CD4-positive, alpha-beta memory T cell (primary cell): ENCODE data around the gene TMEM134. TPM values are rescaled to one million over a fixed set of nuclear protein-coding genes. Genes with fewer than 3 reads are reported as not detected.
A peak's percentile ranks its signal among the peaks of the same experiment; 100 is the strongest.

ENCODE experiments used
- CTCF ChIA-PET: fragments of 350-600 bp; sonication (Branson Sonifier 250); formaldehyde crosslinking; loops from one replicate; lab custom pipeline; 2021; ENCODE audit warnings: inconsistent platforms; ENCODE audit not compliant: partially characterized antibody; lab: Charles Lee
- POLR2A ChIA-PET: fragments of 350-600 bp; sonication (Branson Sonifier 250); formaldehyde crosslinking; loops from one replicate; lab custom pipeline; 2021; ENCODE audit not compliant: partially characterized antibody; lab: Charles Lee
- DNase-seq, 5 donors: peaks; one replicate each; pipeline versions ENCODE4 v3.0.0 to v3.0.0-alpha.2; 2020 to 2022; ENCODE audit warnings: mixed read lengths in 1 of 5
- H3K27ac ChIP-seq: one replicate; pipeline ENCODE4 v1.7.0; 2013; ENCODE audit warnings: low read depth, low read length
- H3K27me3 ChIP-seq: 2 replicates; pipeline ENCODE4 v1.7.0; 2013; ENCODE audit warnings: mild to moderate bottlenecking, low read length, moderate library complexity; ENCODE audit not compliant: insufficient read depth
- H3K36me3 ChIP-seq: 2 replicates; pipeline ENCODE4 v1.7.0; 2013; ENCODE audit warnings: mild to moderate bottlenecking, low read length, moderate library complexity; ENCODE audit not compliant: insufficient read depth
- H3K4me1 ChIP-seq: 2 replicates; pipeline ENCODE4 v1.7.0; 2013; ENCODE audit warnings: mild to moderate bottlenecking, low read length, moderate library complexity; ENCODE audit not compliant: insufficient read depth
- H3K4me3 ChIP-seq, 2 donors: one replicate each; pipeline ENCODE4 v1.7.0; 2013; ENCODE audit warnings: low read length in 2 of 2, mild to moderate bottlenecking in 1 of 2
- H3K9me3 ChIP-seq, 2 donors: one replicate each; pipeline ENCODE4 v1.7.0; 2013; ENCODE audit warnings: low read length in 2 of 2, control low read depth in 1 of 2; ENCODE audit not compliant: control insufficient read depth in 1 of 2
- H3K27ac Mint-ChIP-seq, 7 donors: one replicate each; pipeline ENCODE4 v1.8.0; 2020 to 2021; ENCODE audit warnings: mixed read lengths in 7 of 7, mild to moderate bottlenecking in 6 of 7, inconsistent platforms in 3 of 7, moderate library complexity in 3 of 7
- H3K27me3 Mint-ChIP-seq, 2 donors: one replicate each; pipeline ENCODE4 v1.8.0; 2020 to 2021; ENCODE audit warnings: mixed read lengths in 2 of 2
- H3K36me3 Mint-ChIP-seq, 2 donors: one replicate each; pipeline ENCODE4 v1.8.0; 2020 to 2021; ENCODE audit warnings: mixed read lengths in 2 of 2, inconsistent platforms in 1 of 2, mild to moderate bottlenecking in 1 of 2
- H3K4me1 Mint-ChIP-seq, 4 donors: one replicate each; pipeline ENCODE4 v1.8.0; 2020 to 2021; ENCODE audit warnings: mixed read lengths in 4 of 4, mild to moderate bottlenecking in 1 of 4
- H3K4me3 Mint-ChIP-seq, 8 donors: one replicate each; pipeline ENCODE4 v1.8.0; 2020 to 2021; ENCODE audit warnings: mixed read lengths in 8 of 8, mild to moderate bottlenecking in 7 of 8, moderate library complexity in 6 of 8, inconsistent platforms in 3 of 8
- H3K9me3 Mint-ChIP-seq, 8 donors: one replicate each; pipeline ENCODE4 v1.8.0; 2020 to 2021; ENCODE audit warnings: mixed read lengths in 8 of 8, mild to moderate bottlenecking in 5 of 8, inconsistent platforms in 3 of 8, moderate library complexity in 1 of 8
- intact Hi-C: fragments of 100-400 bp; cut with micrococcal nuclease; formaldehyde crosslinking; loops from one replicate; pipeline ENCODE4 v1.15.1; 2023
- microRNA-seq: library from miRNA; unstranded; fragments of <30 nt; microRNA quantifications from one replicate; pipeline ENCODE4 v1.2.0, GENCODE V29; 2021; ENCODE audit warnings: borderline replicate concordance, borderline number of aligned reads, borderline microRNAs expressed, mixed read lengths
- polyA plus RNA-seq, 2 donors: library from polyadenylated mRNA; unstranded; fragments of 300-500 nt; fragmentation: Illumina TruSeq; gene quantifications; one replicate each; pipeline ENCODE4 v1.2.3, GENCODE V29; 2021
- total RNA-seq, 2 experiments: library from RNA; stranded (reverse); gene quantifications; one replicate each; pipeline ENCODE4 v1.2.3, GENCODE V29; 2021

Gene TMEM134
- total and polyA plus RNA-seq, 4 experiments from 2014 or later = 90.1 to 162 (median 126) TPM

- Histone ChIP-seq H3K9me3 (no peaks in the 10 kb centered on the region), H3K4me1 (peaks cover 91% of the 10 kb centered on the region), H3K27ac (peak within 1 kb of the TSS; percentile 53), H3K4me3 (peak within 1 kb of the TSS in 1 of 2 donors; percentile 15), H3K27me3 (no peaks in the 10 kb centered on the region), H3K36me3 (no peaks in the 10 kb centered on the region)
- Mint-ChIP-seq H3K4me3 (peak within 1 kb of the TSS; percentile 82 to 98 (median 87)), H3K4me1 (peaks cover 39 to 84% (median 66%) of the 10 kb centered on the region in 4 donors), H3K27me3 (no peaks in the 10 kb centered on the region), H3K9me3 (peaks cover 0 to 2% (median 0%) of the 10 kb centered on the region in 8 donors), H3K36me3 (no peaks in the 10 kb centered on the region), H3K27ac (peak within 1 kb of the TSS; percentile 92 to 98 (median 97))
- ChIA-PET CTCF (interaction anchor here (0.6 to 6.4 kb wide), 5 partner anchors 12 to 53 kb away, joined by 3 to 63 read pairs (median 5); partner anchors contain the start of genes PPP1CA, PTPRCAP, TBC1D10C and TMEM134), POLR2A (interaction anchor here (1.2 to 31.8 kb wide), 7 partner anchors 16 to 53 kb away, joined by 3 to 2262 read pairs (median 13); partner anchors contain the start of genes CORO1B, PPP1CA, PTPRCAP and RAD9A)
- no peak for DNase-seq
- intact Hi-C loops = loop anchor here (2.0 kb wide), 1 partner anchor 53 kb away; the partner anchor contains the start of gene TMEM134
Measured at GRCh38 chr11:67415501-67416304, 53.3 kb downstream of the TMEM134 start, which contains the start of gene CARNS1. TSS of gene CARNS1 (plus strand) at chr11:67415678. CDS start at chr11:67416200, 522 bp downstream.

GRCh38 chr11:67413266-67413849 is 55.7 kb downstream of the TMEM134 start:
- ChIA-PET POLR2A (interaction anchor here (0.6 to 31.8 kb wide), 11 partner anchors 7 to 471 kb away, joined by 3 to 2262 read pairs (median 6); partner anchors contain the start of genes AIP, CORO1B, PPP1CA and PTPRCAP), CTCF (interaction anchor here (0.8 to 4.4 kb wide), 5 partner anchors 11 to 55 kb away, joined by 3 to 34 read pairs (median 5); partner anchors contain the start of genes PPP1CA, PTPRCAP and TBC1D10C)
- no peaks in the 10 kb centered on the region for H3K9me3 ChIP-seq
- intact Hi-C loops = no loop called here
- H3K36me3 ChIP-seq = peaks cover 5% of the 10 kb centered on the region
- peaks cover 0 to 2% (median 0%) of the 10 kb centered on the region in 8 donors for H3K9me3 Mint-ChIP-seq
- H3K4me1 Mint-ChIP-seq = peaks cover 48 to 86% (median 71%) of the 10 kb centered on the region in 4 donors
- H3K27me3 Mint-ChIP-seq = no peaks in the 10 kb centered on the region
- no peak overlapping the region for H3K4me3 ChIP-seq
- no peak for DNase-seq
- H3K27ac Mint-ChIP-seq = peak overlapping the region in 6 of 7 donors; percentile 19 to 77 (median 43)
- H3K4me1 ChIP-seq = peaks cover 93% of the 10 kb centered on the region
- peaks cover 3% of the 10 kb centered on the region in 2 donors for H3K36me3 Mint-ChIP-seq
- H3K4me3 Mint-ChIP-seq = peak overlapping the region in 4 of 8 donors; percentile 2 to 62 (median 52)
- H3K27ac ChIP-seq = no peak overlapping the region
- H3K27me3 ChIP-seq = no peaks in the 10 kb centered on the region

- intact Hi-C loops = no loop called here
- Histone ChIP-seq H3K27ac (no peak overlapping the region), H3K9me3 (no peaks in the 10 kb centered on the region), H3K36me3 (peaks cover 5% of the 10 kb centered on the region), H3K4me1 (peaks cover 93% of the 10 kb centered on the region), H3K27me3 (no peaks in the 10 kb centered on the region), H3K4me3 (no peak overlapping the region)
- Mint-ChIP-seq H3K27me3 (no peaks in the 10 kb centered on the region), H3K4me3 (peak overlapping the region in 3 of 8 donors; percentile 20 to 61 (median 35)), H3K9me3 (peaks cover 0 to 2% (median 0%) of the 10 kb centered on the region in 8 donors), H3K27ac (peak overlapping the region in 4 of 7 donors; percentile 8 to 82 (median 52)), H3K36me3 (peaks cover 3 to 4% of the 10 kb centered on the region in 2 donors), H3K4me1 (peaks cover 49 to 86% (median 72%) of the 10 kb centered on the region in 4 donors)
- POLR2A ChIA-PET = interaction anchor here (0.9 to 31.8 kb wide), 11 partner anchors 8 to 472 kb away, joined by 3 to 2262 read pairs (median 6); partner anchors contain the start of genes AIP, CORO1B, POLD4 and PPP1CA
- CTCF ChIA-PET = interaction anchor here (0.8 to 4.4 kb wide), 5 partner anchors 10 to 61 kb away, joined by 3 to 34 read pairs (median 5); partner anchors contain the start of genes PPP1CA, PTPRCAP and TBC1D10C
- DNase-seq = no peak
Measured at GRCh38 chr11:67412495-67413179, 56.4 kb downstream of the TMEM134 start.

- H3K27me3 ChIP-seq = no peaks in the 10 kb centered on the region
- peaks cover 8% of the 10 kb centered on the region for H3K36me3 ChIP-seq
- peaks cover 93% of the 10 kb centered on the region for H3K4me1 ChIP-seq
- no peaks in the 10 kb centered on the region for H3K27me3 Mint-ChIP-seq
- H3K4me1 Mint-ChIP-seq = peaks cover 50 to 88% (median 73%) of the 10 kb centered on the region in 4 donors
- H3K9me3 ChIP-seq = no peaks in the 10 kb centered on the region
- peak overlapping the region in 4 of 7 donors; percentile 17 to 98 (median 66) for H3K27ac Mint-ChIP-seq
- H3K27ac ChIP-seq = no peak overlapping the region
- peaks cover 8 to 10% of the 10 kb centered on the region in 2 donors for H3K36me3 Mint-ChIP-seq
- H3K4me3 ChIP-seq = no peak overlapping the region
- ChIA-PET POLR2A (interaction anchor here (0.8 to 31.8 kb wide), 12 partner anchors 9 to 123 kb away, joined by 3 to 2262 read pairs (median 5); partner anchors contain the start of genes AIP, ANKRD13D, CORO1B and POLD4), CTCF (interaction anchor here (1.2 to 4.4 kb wide), 2 partner anchors 9 to 60 kb away, joined by 3 to 34 read pairs; partner anchors contain the start of genes PPP1CA and TBC1D10C)
- intact Hi-C loops = no loop called here
- peaks cover 0 to 2% (median 0%) of the 10 kb centered on the region in 8 donors for H3K9me3 Mint-ChIP-seq
- DNase-seq = no peak
- peak overlapping the region in 5 of 8 donors; percentile 17 to 54 (median 43) for H3K4me3 Mint-ChIP-seq
Measured at GRCh38 chr11:67411785-67412152, 57.3 kb downstream of the TMEM134 start.

Small RNA genes within 50 kb of the gene (microRNA-seq; reads per million reads assigned to microRNA genes)
- gene MIR6752 = 0.72 reads per million

Other genes starting within 250 kb of the TMEM134 start
- gene GRK2, start 202.8 kb downstream of the TMEM134 start, total RNA-seq = 100 to 1,000 TPM; 299 to 310 TPM
- 10 to 100 TPM; 12.8 to 63.7 TPM for gene GRK2, start 202.8 kb downstream of the TMEM134 start, polyA plus RNA-seq
- gene ANKRD13D, start 179.9 kb downstream of the TMEM134 start, total RNA-seq = 100 to 1,000 TPM; 244 to 247 TPM
- 10 to 100 TPM; 12.0 to 31.3 TPM for gene ANKRD13D, start 179.9 kb downstream of the TMEM134 start, polyA plus RNA-seq
- gene SSH3, start 165.7 kb downstream of the TMEM134 start, total RNA-seq = 10 to 100 TPM; 22.5 to 26.3 TPM
- gene SSH3, start 165.7 kb downstream of the TMEM134 start, polyA plus RNA-seq = 1 to 10 TPM in 1 of 2 donors, under 1 TPM in 1; 0.79 to 6.5 TPM
- gene POLD4, start 115.7 kb downstream of the TMEM134 start, total RNA-seq = 10 to 100 TPM; 87.9 to 91.3 TPM
- 10 to 100 TPM; 93.6 to 96.2 TPM for gene POLD4, start 115.7 kb downstream of the TMEM134 start, polyA plus RNA-seq
- 1 to 10 TPM; 5.4 to 6.4 TPM for gene CLCF1, start 95.7 kb downstream of the TMEM134 start, total RNA-seq
- 1 to 10 TPM in 1 of 2 donors, under 1 TPM in 1; 0.45 to 4.4 TPM for gene CLCF1, start 95.7 kb downstream of the TMEM134 start, polyA plus RNA-seq
- gene RAD9A, start 77.3 kb downstream of the TMEM134 start, total RNA-seq = 10 to 100 TPM; 51.8 to 55.9 TPM
- gene RAD9A, start 77.3 kb downstream of the TMEM134 start, polyA plus RNA-seq = 1 to 10 TPM; 6.7 to 8.3 TPM
- gene PPP1CA, start 67.4 kb downstream of the TMEM134 start, total RNA-seq = 100 to 1,000 TPM; 159 to 161 TPM
- 100 to 1,000 TPM; 474 to 774 TPM for gene PPP1CA, start 67.4 kb downstream of the TMEM134 start, polyA plus RNA-seq
- 100 to 1,000 TPM; 371 to 382 TPM for gene TBC1D10C, start 65.2 kb downstream of the TMEM134 start, total RNA-seq
- 100 to 1,000 TPM; 316 to 331 TPM for gene TBC1D10C, start 65.2 kb downstream of the TMEM134 start, polyA plus RNA-seq
- gene CARNS1, start 53.6 kb downstream of the TMEM134 start, total RNA-seq = 1 to 10 TPM; 2.3 to 3.3 TPM
- gene CARNS1, start 53.6 kb downstream of the TMEM134 start, polyA plus RNA-seq = under 1 TPM; 0.45 to 0.81 TPM
- gene RPS6KB2, start 40.8 kb downstream of the TMEM134 start, total RNA-seq = 10 to 100 TPM; 78.1 to 79.9 TPM
- gene RPS6KB2, start 40.8 kb downstream of the TMEM134 start, polyA plus RNA-seq = 10 to 100 TPM; 55.2 to 58.3 TPM
- 100 to 1,000 TPM; 208 to 228 TPM for gene PTPRCAP, start 31.6 kb downstream of the TMEM134 start, total RNA-seq
- 100 to 1,000 TPM; 613 TPM for gene PTPRCAP, start 31.6 kb downstream of the TMEM134 start, polyA plus RNA-seq
- 10 to 100 TPM; 22.7 to 23.2 TPM for gene CORO1B, start 25.8 kb downstream of the TMEM134 start, total RNA-seq
- gene CORO1B, start 25.8 kb downstream of the TMEM134 start, polyA plus RNA-seq = 10 to 100 TPM; 79.1 to 92.2 TPM
- gene GPR152, start 16.5 kb downstream of the TMEM134 start, total RNA-seq = not detected
- gene GPR152, start 16.5 kb downstream of the TMEM134 start, polyA plus RNA-seq = 1 to 10 TPM in 1 of 2 donors, under 1 TPM in 1; 0.35 to 1.7 TPM
- gene CABP4, start 13.9 kb downstream of the TMEM134 start, total RNA-seq = 1 to 10 TPM; 1.4 to 2.3 TPM
- under 1 TPM; 0.27 to 0.84 TPM for gene CABP4, start 13.9 kb downstream of the TMEM134 start, polyA plus RNA-seq
- 100 to 1,000 TPM; 131 to 132 TPM for gene AIP, start 13.8 kb upstream of the TMEM134 start, total RNA-seq
- 100 to 1,000 TPM; 152 to 185 TPM for gene AIP, start 13.8 kb upstream of the TMEM134 start, polyA plus RNA-seq
- gene PITPNM1, start 36.1 kb upstream of the TMEM134 start, total RNA-seq = 100 to 1,000 TPM; 137 to 143 TPM
- gene PITPNM1, start 36.1 kb upstream of the TMEM134 start, polyA plus RNA-seq = 10 to 100 TPM; 15.0 to 43.6 TPM
- 10 to 100 TPM; 85.8 to 86.0 TPM for gene CDK2AP2, start 38.9 kb upstream of the TMEM134 start, total RNA-seq
- 100 to 1,000 TPM in 1 of 2 donors, 10 to 100 TPM in 1; 83.3 to 152 TPM for gene CDK2AP2, start 38.9 kb upstream of the TMEM134 start, polyA plus RNA-seq
- not detected for gene CABP2, start 54.2 kb upstream of the TMEM134 start, total RNA-seq
- gene CABP2, start 54.2 kb upstream of the TMEM134 start, polyA plus RNA-seq = not detected
- gene GSTP1, start 114.6 kb upstream of the TMEM134 start, total RNA-seq = 100 to 1,000 TPM; 134 to 143 TPM
- 100 to 1,000 TPM; 236 to 245 TPM for gene GSTP1, start 114.6 kb upstream of the TMEM134 start, polyA plus RNA-seq
- 100 to 1,000 TPM; 204 to 212 TPM for gene NDUFV1, start 137.7 kb upstream of the TMEM134 start, total RNA-seq
- 100 to 1,000 TPM; 124 to 133 TPM for gene NDUFV1, start 137.7 kb upstream of the TMEM134 start, polyA plus RNA-seq
- gene NUDT8, start 160.7 kb upstream of the TMEM134 start, total RNA-seq = 1 to 10 TPM; 3.1 to 4.3 TPM
- 1 to 10 TPM; 2.0 to 4.5 TPM for gene NUDT8, start 160.7 kb upstream of the TMEM134 start, polyA plus RNA-seq
- not detected for gene TBX10, start 170.5 kb upstream of the TMEM134 start, total RNA-seq
- gene TBX10, start 170.5 kb upstream of the TMEM134 start, polyA plus RNA-seq = not detected
- not detected for gene ACY3, start 181.5 kb upstream of the TMEM134 start, total RNA-seq
- gene ACY3, start 181.5 kb upstream of the TMEM134 start, polyA plus RNA-seq = under 1 TPM in 1 of 2 donors, not detected in 1; 0.48 TPM
- not detected for gene ALDH3B2, start 205.4 kb upstream of the TMEM134 start, total RNA-seq
- not detected for gene ALDH3B2, start 205.4 kb upstream of the TMEM134 start, polyA plus RNA-seq